Pancreas (tissue), 10 donors: ENCODE results near the gene SLC35E2B. TPM values are rescaled to one million over a fixed set of nuclear protein-coding genes. Genes with fewer than 3 reads are reported as not detected.
A peak's percentile ranks its signal among the peaks of the same experiment; 100 is the strongest.
"Not testable (repeated sequence)": the region's sequence is repeated elsewhere in the genome, so short reads cannot be mapped to it uniquely, and the experiment has no call there.

ENCODE experiments used
- ATAC-seq, 4 donors: fragments of 200-7000 bp; cut with Tn5 transposase; one replicate each; pipeline versions ENCODE4 v1.8.0 to v1.9.1; 2020; ENCODE audit warnings: mild to moderate bottlenecking in 4 of 4, moderate library complexity in 4 of 4
- DNase-seq, 6 donors: peaks; one replicate each; pipeline ENCODE4 v3.0.0-alpha.2; 2020
- FAIRE-seq: peaks from 2 replicates; lab custom pipeline; 2012; peaks lifted over from hg19 to GRCh38; lab: Jason Lieb, UNC
- H3K27ac ChIP-seq, 4 donors: fragments of 200-600 bp; sonication (generic); 1 replicate in 3 of 4; 2 replicates in 1 of 4; pipeline versions ENCODE4 v1.5.0 to v1.8.0; 2020
- H3K27me3 ChIP-seq, 4 donors: fragments of 200-600 bp; one replicate each; pipeline ENCODE4 v1.8.0; 2021
- H3K36me3 ChIP-seq, 3 donors: fragments of 200-600 bp; sonication (generic) in 1 of 3; one replicate each; pipeline versions ENCODE4 v1.5.0 to v1.8.0; 2020 to 2021
- H3K4me1 ChIP-seq, 3 donors: fragments of 200-600 bp; one replicate each; pipeline ENCODE4 v1.8.0; 2021
- H3K4me3 ChIP-seq, 4 donors: fragments of 200-600 bp; sonication (generic) in 2 of 4; one replicate each; pipeline versions ENCODE4 v1.5.0 to v1.8.0; 2020 to 2021
- H3K9me3 ChIP-seq, 4 donors: fragments of 200-600 bp; one replicate each; pipeline ENCODE4 v1.8.0; 2021
- CTCF ChIP-seq, 4 donors: fragments of 200-600 bp; sonication (generic) in 3 of 4; IDR thresholded peaks; one replicate each; pipeline versions ENCODE4 v1.5.0 to v1.8.0; 2021; ENCODE audit warnings: antibody characterized with exemption in 4 of 4
- WGBS, 2 donors: extraction: QIAGEN DNeasy Blood & Tissue Kit; methylation state at CpG; one replicate each; pipeline ENCODE4 v1.1.7; 2013; 5-methylcytosine and 5-hydroxymethylcytosine counted together
- intact Hi-C, 3 donors: fragments of 100-400 bp; cut with DNase I; formaldehyde crosslinking; loops; one replicate each; pipeline versions ENCODE4 v1.11.1 to v1.14.2; 2022
- polyA plus RNA-seq, 2 donors: library from polyadenylated mRNA; stranded (reverse); fragments of 200-250 nt; gene quantifications; one replicate each; pipeline ENCODE4 v1.2.3, GENCODE V29; 2013
- total RNA-seq, 6 donors: library from RNA; stranded (reverse); fragmentation: NEBNext Ultra II Directional in 4 of 6; extraction: Animal tissue kit (Norgen Biotek cat#: 25700) in 4 of 6; gene quantifications; one replicate each; pipeline versions ENCODE4 v1.2.1 to v1.2.4, GENCODE V29; 2021 to 2023
- donor health status: healthy with polysubstance abuse.
- donor health status: DM: no; HTN: no; CAD: no; lungs with moderate emphysema.
- donor health status: DM: no; HTN: no; CAD: no.
- donor health status: control.
- donor health status: control.
- donor health status: Bipolar disorder and iron deficiency.
- donor health status: DM: yes; HTN: yes; CAD: no.
- donor health status: DM: no; HTN: no; CAD: no.
- donor health status: DM: no; HTN: no; CAD: no.
- donor health status: DM: yes; HTN: yes; CAD: no.

SLC35E2B gene
- total and polyA plus RNA-seq, 8 donors = 12.1 to 45.4 (median 24.0) TPM

- H3K36me3 ChIP-seq = no peaks in the 10 kb centered on the region
- ATAC-seq = no peak
- H3K9me3 ChIP-seq = no peaks in the 10 kb centered on the region
- intact Hi-C loops = no loop called here
- FAIRE-seq = no peak
- no peaks in the 10 kb centered on the region for H3K27me3 ChIP-seq
- no peak overlapping the region for H3K27ac ChIP-seq
- no peak overlapping the region for H3K4me3 ChIP-seq
- WGBS, 2 donors = 73 to 78% methylated on average over 32 of the region's 32 CpGs
- peak in 1 of 6 donors; percentile 52 for DNase-seq
- TF ChIP-seq CTCF (IDR thresholded peaks at IDR 0.05) = no peak
- H3K4me1 ChIP-seq = peaks cover 0 to 3% (median 0%) of the 10 kb centered on the region in 3 donors
Observed at GRCh38 chr1:1680031-1680911, 12.3 kb downstream of the SLC35E2B start.

DNA sequence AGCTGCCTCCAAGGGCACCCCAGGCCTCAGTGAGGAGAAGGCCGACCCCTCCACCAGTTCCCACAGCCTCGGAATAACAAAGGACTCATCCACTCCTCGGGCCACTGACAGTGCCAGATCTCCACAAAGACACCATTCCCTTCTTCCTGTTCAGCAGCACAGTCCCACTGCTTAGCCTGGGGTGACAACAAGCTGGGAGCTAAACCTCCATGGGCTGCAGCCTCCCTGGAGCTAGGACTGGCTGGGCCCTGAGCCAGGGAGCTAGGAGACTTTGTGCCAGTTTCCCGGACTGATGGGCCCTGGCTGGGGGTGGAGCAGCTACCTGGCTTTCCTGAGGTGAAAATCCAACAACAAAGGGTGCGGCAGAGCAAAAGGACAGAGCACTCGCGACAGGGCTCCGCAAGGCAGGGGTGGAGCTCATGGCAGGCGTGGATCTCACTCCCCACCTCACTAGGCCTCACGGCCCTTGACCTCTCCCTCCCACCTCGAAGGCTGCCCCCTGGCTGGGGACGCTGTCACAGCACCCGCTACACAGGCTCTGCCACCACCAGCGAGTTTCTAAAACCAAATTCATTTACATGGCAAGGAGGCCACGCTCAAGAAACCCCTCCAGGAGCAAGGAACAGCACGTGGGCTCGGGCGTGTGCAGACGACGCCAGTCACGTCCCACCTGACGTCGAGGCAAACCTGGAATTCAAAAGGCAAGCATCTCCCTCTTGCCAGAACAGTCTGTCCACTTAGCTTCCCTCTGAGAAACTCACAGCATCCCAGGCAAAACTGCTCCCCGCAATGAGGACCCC lies 13.8 kb downstream of the SLC35E2B start:
- intact Hi-C loops = no loop called here
- H3K27me3 ChIP-seq = no peaks in the 10 kb centered on the region
- H3K4me3 ChIP-seq = no peak overlapping the region
- H3K9me3 ChIP-seq = no peaks in the 10 kb centered on the region
- ATAC-seq (peak; percentile 36 to 76 (median 72)), FAIRE-seq (no peak), DNase-seq (peak in 4 of 6 donors; percentile 19 to 69 (median 55))
- peak overlapping the region in 2 of 4 donors; percentile 2 to 28 for H3K27ac ChIP-seq
- WGBS, 2 donors = 61 to 62% methylated on average over 24 of the region's 24 CpGs
- TF ChIP-seq CTCF (IDR thresholded peaks at IDR 0.05) = no peak
- H3K4me1 ChIP-seq = peaks cover 0 to 3% (median 0%) of the 10 kb centered on the region in 3 donors
- no peaks in the 10 kb centered on the region for H3K36me3 ChIP-seq

GRCh38 chr1:1677718-1678580 lies 14.6 kb downstream of the SLC35E2B start:
- H3K27ac ChIP-seq = peak overlapping the region in 1 of 4 donors; percentile 2
- FAIRE-seq = no peak

GRCh38 chr1:1676087-1676486 lies 16.5 kb downstream of the SLC35E2B start:
- H3K4me1 ChIP-seq, DNase-seq, FAIRE-seq, H3K36me3 ChIP-seq, H3K27ac ChIP-seq, ATAC-seq, H3K27me3 ChIP-seq, H3K9me3 ChIP-seq, H3K4me3 ChIP-seq, intact Hi-C loops: not testable (repeated sequence)
- 80 to 90% methylated on average over 3 to 8 of the region's 21 CpGs for WGBS, 2 donors

More at GRCh38 chr1:1677718-1678580, 14.6 kb downstream of the SLC35E2B start:
- 87% methylated on average over 38 to 39 of the region's 39 CpGs for WGBS, 2 donors
- DNase-seq (peak in 2 of 6 donors; percentile 15 to 49), ATAC-seq (peak in 1 of 4 donors; percentile 5)
- intact Hi-C loops = no loop called here
- no peak overlapping the region for H3K4me3 ChIP-seq
- H3K9me3 ChIP-seq = no peaks in the 10 kb centered on the region
- H3K4me1 ChIP-seq = peaks cover 0 to 3% (median 0%) of the 10 kb centered on the region in 3 donors
- no peaks in the 10 kb centered on the region for H3K27me3 ChIP-seq
- no peak for TF ChIP-seq CTCF (IDR thresholded peaks at IDR 0.05)
- H3K36me3 ChIP-seq = no peaks in the 10 kb centered on the region

DNA sequence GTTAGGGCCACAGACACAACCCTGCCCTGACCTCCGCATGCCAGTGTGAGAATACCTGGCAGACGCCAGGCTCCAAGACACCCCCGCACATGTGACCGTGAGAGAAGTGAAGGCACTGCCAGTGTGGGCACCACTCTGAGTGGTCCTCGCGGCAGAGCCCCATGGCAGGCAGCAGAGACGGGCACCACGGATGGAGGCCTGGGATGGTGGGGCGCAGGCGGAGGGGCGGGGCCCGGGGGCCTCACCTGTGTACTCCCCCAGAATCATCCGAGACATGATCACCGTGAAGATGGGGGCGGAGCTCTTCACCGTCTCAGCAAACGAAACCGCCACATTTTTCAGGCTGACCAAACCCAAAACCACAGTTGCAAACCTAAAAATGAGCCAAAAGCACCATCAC lies 17.4 kb downstream of the SLC35E2B start:
- H3K4me3 ChIP-seq, H3K9me3 ChIP-seq, intact Hi-C loops, ATAC-seq, FAIRE-seq, H3K4me1 ChIP-seq, H3K27ac ChIP-seq, H3K36me3 ChIP-seq, H3K27me3 ChIP-seq: not testable (repeated sequence)
- WGBS, 2 donors = 96 to 97% methylated on average over 6 to 17 of the region's 18 CpGs
- DNase-seq = peak in 1 of 6 donors; percentile 12

DNA sequence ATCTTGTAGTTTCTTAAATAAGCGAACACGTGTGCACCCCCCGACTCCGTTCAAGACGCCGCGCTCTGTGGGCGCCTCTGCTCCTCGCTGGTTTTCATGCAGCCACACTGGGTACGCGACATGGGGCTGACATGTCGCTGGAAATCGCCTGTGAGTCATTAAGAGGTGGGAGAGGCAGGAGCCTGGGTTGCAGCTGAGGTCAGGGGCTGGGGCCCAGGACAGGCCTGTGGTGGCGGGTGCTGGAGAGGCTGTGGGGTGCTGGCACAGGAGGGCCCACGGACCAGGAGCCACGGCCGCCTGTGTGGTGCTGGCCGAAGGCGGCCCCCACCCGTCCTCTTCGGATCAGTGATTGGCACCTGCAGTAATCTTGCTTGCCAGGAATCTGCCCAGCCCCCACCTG lies 17.8 kb downstream of the SLC35E2B start:
- intact Hi-C loops, H3K9me3 ChIP-seq, ATAC-seq, H3K4me3 ChIP-seq, H3K27me3 ChIP-seq, H3K36me3 ChIP-seq, H3K27ac ChIP-seq, H3K4me1 ChIP-seq, FAIRE-seq: not testable (repeated sequence)
- 87 to 91% methylated on average over 13 to 20 of the region's 21 CpGs for WGBS, 2 donors
- DNase-seq = peak in 1 of 6 donors; percentile 23
